Ovary (tissue), 9 donors: ENCODE measurements around the gene PANX1. TPM values are rescaled to one million over a fixed set of nuclear protein-coding genes. Genes with fewer than 3 reads are reported as not detected.

Experiments
- DNase-seq, 5 donors: peaks; one replicate each; pipeline ENCODE4 v3.0.0-alpha.2; 2019 to 2020
- H3K27ac ChIP-seq, 2 donors: fragments of 200-600 bp; one replicate each; pipeline versions ENCODE4 v1.5.1 to v1.8.0; 2019 to 2022
- H3K27me3 ChIP-seq: fragments of 200-600 bp; one replicate; pipeline ENCODE4 v1.8.0; 2022
- H3K36me3 ChIP-seq: fragments of 200-600 bp; sonication (generic); one replicate; pipeline ENCODE4 v1.5.1; 2019
- H3K4me1 ChIP-seq: one replicate; pipeline ENCODE4 v1.8.1; 2013; ENCODE audit warnings: mild to moderate bottlenecking, moderate library complexity; ENCODE audit not compliant: insufficient read depth
- H3K4me3 ChIP-seq: fragments of 200-600 bp; sonication (generic); one replicate; pipeline ENCODE4 v1.5.1; 2017
- H3K9me3 ChIP-seq, 2 donors: fragments of 200-600 bp in 1 of 2; sonication (generic) in 1 of 2; one replicate each; pipeline versions ENCODE4 v1.5.1 to v1.8.1; 2013 to 2019; ENCODE audit warnings: mild to moderate bottlenecking in 1 of 2, moderate library complexity in 1 of 2
- CTCF ChIP-seq, 3 donors: fragments of 450-650 bp in 2 of 3; fragments of 200-600 bp in 1 of 3; IDR thresholded peaks; one replicate each; pipeline versions ENCODE4 v1.5.1 to v1.8.0; 2016 to 2022; ENCODE audit warnings: antibody characterized with exemption in 3 of 3, mild to moderate bottlenecking in 1 of 3
- EP300 ChIP-seq: sonication (generic); formaldehyde crosslinking; IDR thresholded peaks from one replicate; pipeline ENCODE4 v1.6.1; 2017; ENCODE audit warnings: antibody characterized with exemption
- POLR2A ChIP-seq: fragments of 450-650 bp; IDR thresholded peaks from one replicate; pipeline ENCODE4 v1.6.1; 2017; ENCODE audit warnings: antibody characterized with exemption, mild to moderate bottlenecking, moderate library complexity
- WGBS, 3 donors: extraction: QIAGEN DNeasy Blood & Tissue Kit in 1 of 3; methylation state at CpG; one replicate each; pipeline versions ENCODE4 v1.1.5 to v1.1.7; 2013 to 2017; 5-methylcytosine and 5-hydroxymethylcytosine counted together
- intact Hi-C, 4 donors: fragments of 100-400 bp; cut with DNase I; formaldehyde crosslinking; loops; one replicate each; pipeline versions ENCODE4 v1.11.0 to v1.15.1; 2022 to 2023
- polyA plus RNA-seq, 2 donors: library from polyadenylated mRNA; stranded (reverse); fragments of 200-250 nt in 1 of 2; fragments of 350-450 nt in 1 of 2; fragmentation: Illumina TruSeq in 1 of 2; extraction: RNeasy Lipid Tissue Mini Kit (QIAGEN cat#74804) in 1 of 2; gene quantifications; one replicate each; pipeline ENCODE4 v1.2.3, GENCODE V29; 2013 to 2014
- total RNA-seq, 7 donors: library from RNA; depleted of rRNA in 2 of 7; stranded (reverse); fragments of >200 nt in 2 of 7; fragmentation: NEBNext Ultra II Directional in 3 of 7; extraction: Animal tissue kit (Norgen Biotek cat#: 25700) in 3 of 7; gene quantifications; one replicate each; pipeline versions ENCODE4 v1.1.0 to v1.2.4, GENCODE V29; 2016 to 2023
- donor health status: DM: no; HTN: no; CAD: no; lungs with moderate emphysema.
- donor health status: DM: no; HTN: no; CAD: no.
- donor health status: Bipolar disorder and iron deficiency.
- donor health status: DM: yes; HTN: yes; CAD: no.
- donor health status: DM: no; HTN: no; CAD: no.
- donor health status: DM: yes; HTN: yes; CAD: no.

Gene PANX1
- total and polyA plus RNA-seq, 9 donors: 4.9 to 37.9 (median 12.7) TPM

DNA sequence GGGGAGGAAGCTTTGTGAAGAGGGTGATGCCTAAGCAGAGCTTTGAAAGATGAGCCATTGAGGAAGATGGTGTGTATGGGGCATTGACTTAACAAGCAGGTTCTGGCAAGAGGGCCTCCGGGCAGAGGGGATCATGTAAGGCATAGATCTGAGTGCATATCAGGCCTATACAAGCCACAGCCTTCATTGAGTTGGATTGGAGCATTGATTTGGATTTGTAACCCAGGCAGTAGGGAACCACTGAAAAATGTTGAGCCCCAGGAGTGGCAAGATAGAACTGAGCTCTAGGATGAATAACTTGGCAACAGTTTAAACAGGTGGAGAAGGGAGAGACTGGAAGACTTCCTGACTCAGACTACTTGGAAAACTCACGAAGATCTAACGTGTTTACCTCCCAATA is 21.4 kb downstream of the PANX1 start:
- DNase-seq: no peak
- H3K36me3 ChIP-seq: no peaks in the 10 kb centered on the region
- no peaks in the 10 kb centered on the region for H3K27me3 ChIP-seq
- TF ChIP-seq EP300 (no peak), CTCF (IDR thresholded peaks at IDR 0.05) (no peak), POLR2A (no peak)
- 82 to 90% (median 84%) methylated on average over 3 of the region's 3 CpGs for WGBS, 3 donors
- H3K9me3 ChIP-seq: no peaks in the 10 kb centered on the region
- H3K4me1 ChIP-seq: peaks cover 10% of the 10 kb centered on the region
- H3K4me3 ChIP-seq: no peak overlapping the region
- no peak overlapping the region for H3K27ac ChIP-seq
- intact Hi-C loops: no loop called here

DNA sequence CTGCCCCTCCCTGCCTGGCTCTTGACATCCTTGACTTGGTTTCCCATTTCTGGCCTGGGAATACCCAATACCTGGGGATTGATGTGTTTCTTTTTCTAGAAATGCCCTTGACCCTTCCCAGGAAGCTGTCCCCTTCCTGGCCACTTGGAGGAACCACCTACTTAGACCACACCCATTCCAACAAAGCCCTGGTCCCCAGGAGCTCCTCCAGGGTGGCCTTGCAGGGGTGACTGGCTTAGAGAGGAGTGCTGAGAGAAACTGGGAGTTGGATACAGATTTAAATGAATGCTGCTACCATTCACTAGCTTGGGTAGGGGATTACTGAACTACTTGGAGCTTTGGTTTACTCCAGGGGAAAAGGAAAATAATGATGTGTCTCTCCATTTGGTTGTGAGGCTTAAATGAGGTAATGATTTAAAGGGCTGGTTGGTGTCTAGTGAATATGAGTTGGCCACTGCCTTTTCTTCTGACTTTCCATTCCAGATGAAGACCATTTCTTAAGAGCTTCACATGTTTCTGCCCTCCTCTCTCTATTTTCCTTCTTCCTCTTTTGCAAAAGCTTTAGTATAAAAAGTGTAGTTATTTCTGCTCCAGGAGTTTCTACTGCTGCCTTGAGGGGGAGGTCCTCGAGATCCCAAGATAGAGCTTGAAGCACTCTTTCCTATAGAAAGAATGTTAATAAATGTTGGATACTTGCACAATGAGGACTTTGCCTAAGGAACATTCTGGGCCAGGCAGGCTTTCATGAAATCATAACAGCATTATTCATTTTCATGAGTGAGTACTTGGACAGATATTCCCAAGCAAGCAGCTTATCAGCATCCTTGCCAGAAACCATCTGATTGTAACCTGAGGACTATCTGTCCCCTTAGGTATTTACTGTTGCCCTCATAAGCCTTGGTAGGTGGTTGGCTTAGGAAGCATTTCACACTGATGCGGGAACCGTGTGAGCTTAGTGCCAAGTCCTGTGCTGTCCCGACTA is 22.4 kb downstream of the PANX1 start:
- H3K36me3 ChIP-seq: no peaks in the 10 kb centered on the region
- no peaks in the 10 kb centered on the region for H3K9me3 ChIP-seq
- no peak overlapping the region for H3K4me3 ChIP-seq
- TF ChIP-seq CTCF (IDR thresholded peaks at IDR 0.05) (no peak), EP300 (no peak), POLR2A (no peak)
- DNase-seq: no peak
- H3K4me1 ChIP-seq: peaks cover 10% of the 10 kb centered on the region
- H3K27ac ChIP-seq: no peak overlapping the region
- no peaks in the 10 kb centered on the region for H3K27me3 ChIP-seq
- 88 to 92% (median 89%) methylated on average over 4 of the region's 4 CpGs for WGBS, 3 donors
- intact Hi-C loops: no loop called here

DNA sequence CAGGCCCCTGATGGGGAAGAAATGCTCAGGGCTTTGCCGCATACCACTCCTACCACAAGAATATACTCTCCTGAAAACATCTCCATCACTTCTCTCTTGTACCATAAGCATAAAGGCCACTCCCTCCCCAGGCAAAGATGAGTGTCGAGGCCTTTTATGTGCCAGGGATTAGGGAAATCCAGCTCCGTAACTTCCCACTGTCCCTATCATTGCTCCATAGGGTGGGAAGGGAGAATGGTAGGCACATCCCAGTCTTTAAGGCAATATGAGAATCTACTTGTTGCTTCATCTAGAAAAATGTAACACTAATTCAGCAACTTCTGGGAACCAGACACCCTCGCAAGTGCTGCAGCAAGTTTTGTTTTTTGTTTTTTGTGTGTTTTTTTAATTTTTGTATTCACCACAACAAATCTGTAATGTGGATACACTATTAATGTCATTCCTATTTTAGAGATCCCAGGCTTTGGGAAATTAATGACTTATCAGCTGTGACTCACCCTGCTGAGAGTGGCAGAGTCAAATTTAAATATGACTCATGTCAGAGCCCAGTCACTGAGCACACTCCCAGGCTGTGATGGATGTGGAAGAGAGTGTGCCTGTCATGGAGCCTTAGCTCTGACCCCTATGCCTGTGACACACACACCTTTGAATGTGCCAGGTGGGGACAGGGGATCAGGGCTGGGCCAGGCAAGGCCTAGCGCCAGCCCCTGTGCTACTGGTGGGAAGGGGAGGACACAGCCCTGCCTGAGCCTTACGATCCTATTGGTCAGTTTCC is 23.4 kb downstream of the PANX1 start:
- no peak for DNase-seq

More for the DNA sequence above, 23.4 kb downstream of the PANX1 start:
- no peak overlapping the region for H3K4me3 ChIP-seq
- H3K27ac ChIP-seq: no peak overlapping the region
- no peak for TF ChIP-seq EP300
- TF ChIP-seq CTCF (IDR thresholded peaks at IDR 0.05): no peak
- no peak for TF ChIP-seq POLR2A
- H3K9me3 ChIP-seq: no peaks in the 10 kb centered on the region
- H3K27me3 ChIP-seq: no peaks in the 10 kb centered on the region
- H3K36me3 ChIP-seq: no peaks in the 10 kb centered on the region
- H3K4me1 ChIP-seq: peaks cover 8% of the 10 kb centered on the region
- intact Hi-C loops: no loop called here
- 89 to 98% (median 93%) methylated on average over 6 of the region's 6 CpGs for WGBS, 3 donors
